NCI-H226 (cell line): ENCODE measurements around the gene MTA1.

Source experiments
- DNase-seq: peaks from one replicate; pipeline ENCODE4 v3.0.0-alpha.2; 2015

Gene MTA1

DNA sequence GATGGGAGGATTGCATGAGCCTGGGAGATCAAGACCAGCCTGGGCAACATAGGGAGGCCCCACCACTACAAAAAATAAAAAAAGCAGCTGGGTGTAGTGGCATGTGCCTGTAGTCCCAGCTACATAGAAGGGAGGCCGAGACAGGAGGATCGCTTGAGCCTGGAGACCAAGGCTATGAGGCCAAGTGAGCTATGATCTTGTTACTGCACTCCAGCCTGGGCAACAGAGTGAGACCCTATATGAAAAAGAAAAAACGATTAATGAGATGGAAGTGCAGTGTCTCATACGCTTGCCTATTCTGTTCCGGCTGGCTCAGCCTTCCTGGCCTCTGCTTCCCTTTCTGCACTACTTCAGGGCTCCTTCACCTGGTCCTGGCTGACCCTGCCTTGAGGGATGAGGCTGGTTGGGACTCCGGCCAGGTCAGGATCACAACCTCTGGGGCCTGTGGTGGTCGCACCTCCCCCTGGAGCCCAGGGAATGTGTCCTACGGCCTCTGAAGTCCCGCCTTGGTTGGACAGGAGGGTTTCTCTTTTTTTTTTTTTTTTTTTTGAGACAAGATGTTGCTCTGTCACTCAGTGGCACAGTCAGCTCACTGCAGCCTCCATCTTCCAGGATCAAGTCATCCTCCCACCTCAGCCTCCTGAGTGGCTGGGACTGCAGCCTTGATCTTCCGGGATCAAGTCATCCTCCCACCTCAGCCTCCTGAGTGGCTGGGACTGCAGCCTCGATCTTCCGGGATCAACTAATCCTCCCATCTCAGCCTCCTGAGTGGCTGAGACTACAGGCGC, 82.1 kb downstream of the MTA1 start:
- no peak for DNase-seq

DNA sequence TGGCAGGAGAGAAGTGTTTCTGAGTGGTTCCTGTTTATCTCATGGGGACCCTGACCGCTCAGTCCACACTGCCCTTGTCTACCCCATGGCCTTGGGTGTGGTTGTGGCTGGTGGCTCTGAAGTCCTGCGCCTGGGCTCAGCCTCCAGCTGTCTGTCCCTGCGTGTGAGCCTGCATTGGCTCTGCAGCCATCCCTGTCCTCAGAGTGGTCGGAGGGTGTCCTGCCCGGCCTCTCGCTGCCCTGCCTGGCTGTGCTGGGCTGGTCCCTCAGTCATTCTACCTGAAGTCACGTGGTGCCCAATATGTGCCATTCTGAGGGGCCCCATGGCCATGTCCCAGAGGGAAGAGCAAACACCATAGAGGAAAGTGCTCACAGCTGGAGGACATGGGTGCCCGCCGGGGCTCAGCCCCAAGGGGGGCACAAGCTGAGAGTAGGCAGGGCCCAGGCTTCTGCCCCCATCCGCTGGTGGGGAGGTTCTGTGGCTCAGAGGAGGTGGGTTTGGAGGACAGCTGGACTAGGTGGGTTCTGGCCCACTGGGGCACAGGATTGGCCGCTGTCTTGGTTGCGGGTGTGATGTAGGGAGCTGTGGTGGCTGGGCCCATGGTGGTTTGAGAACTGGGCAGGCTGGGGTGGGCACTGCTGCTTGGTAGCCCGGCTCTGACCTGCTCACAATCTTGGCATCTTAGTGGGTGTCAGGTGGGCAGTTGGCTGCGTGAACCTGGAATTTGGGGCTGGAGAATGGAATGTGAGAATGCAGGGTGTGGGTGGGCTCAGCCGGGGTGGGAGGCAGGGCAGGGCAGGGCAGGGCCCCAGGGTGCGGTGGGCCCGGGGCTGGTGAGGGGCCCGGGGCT, 83.0 kb downstream of the MTA1 start:
- no peak for DNase-seq

DNA sequence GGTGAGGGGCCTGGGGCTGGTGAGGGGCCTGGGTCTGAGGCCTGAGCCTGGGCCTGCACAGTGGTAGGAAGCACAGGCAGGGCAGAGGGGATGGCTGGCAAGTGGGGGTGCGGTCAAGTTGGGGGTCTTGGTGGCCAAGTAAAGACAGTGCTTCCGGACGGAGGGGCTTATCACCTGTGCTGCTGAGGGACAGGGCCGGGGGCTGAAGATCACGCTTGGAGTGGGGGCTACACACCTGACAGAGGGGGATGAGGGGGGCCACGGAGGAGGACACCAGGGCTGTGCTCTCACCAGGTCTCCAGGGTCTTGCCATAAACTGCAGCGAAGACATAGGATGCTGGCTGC, 83.6 kb downstream of the MTA1 start:
- DNase-seq = no peak

DNA sequence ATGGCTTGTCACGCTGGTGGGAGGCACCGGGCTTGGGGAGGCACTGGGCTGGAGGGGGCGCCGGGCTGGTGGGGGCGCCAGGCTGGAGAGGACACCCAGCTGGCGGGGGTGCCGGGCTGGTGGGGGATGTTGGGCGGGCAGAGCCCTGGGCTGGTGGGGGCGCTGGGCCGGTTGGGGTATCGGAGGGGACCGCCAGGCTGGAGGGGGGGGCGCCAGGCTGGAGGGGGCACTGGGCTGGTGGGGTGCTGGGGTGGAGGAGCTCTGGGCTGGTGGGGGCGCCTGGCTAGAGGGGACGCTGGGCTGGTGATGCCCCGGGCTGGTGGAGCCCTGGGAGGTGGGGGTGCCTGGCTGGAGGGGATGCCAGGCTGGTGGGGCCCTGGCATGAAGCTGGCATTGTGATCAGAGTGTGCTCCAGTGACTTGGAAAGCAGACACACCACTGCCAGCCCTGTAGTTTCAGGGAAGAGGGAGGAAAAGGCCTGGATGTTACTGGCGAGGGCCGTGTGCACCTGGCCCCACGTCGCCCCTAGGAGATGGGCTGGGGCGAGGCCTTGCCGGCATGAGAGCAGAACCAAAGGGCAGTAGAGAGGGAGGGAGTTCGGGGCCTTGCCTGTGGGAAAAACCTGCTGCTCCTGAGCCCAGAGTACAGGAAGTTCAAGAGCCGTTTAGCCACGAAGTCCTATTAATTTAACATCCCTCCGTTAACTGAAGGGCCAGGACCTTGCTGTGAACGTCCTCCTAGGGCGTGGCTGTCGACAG, 84.5 kb downstream of the MTA1 start:
- DNase-seq = no peak

DNA sequence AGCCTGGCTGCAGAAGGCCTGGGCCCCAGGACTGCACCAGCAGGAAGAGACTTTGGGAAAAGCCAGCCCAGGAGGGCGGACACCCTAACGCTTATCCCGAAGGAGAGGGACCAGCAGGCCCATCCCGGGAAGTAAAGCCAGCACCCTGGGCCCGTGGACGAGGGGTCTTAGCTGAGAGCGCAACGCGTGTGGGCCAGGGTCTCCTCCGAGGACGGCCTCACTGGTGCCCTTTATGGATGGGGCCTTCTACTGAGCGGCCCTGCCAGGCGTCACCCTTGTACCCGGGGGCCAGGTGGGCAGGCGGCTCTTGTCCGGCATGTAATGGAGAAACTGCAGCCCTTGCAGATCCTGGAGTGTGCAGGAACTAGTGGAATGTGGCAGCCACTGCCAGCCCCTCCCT, 85.5 kb downstream of the MTA1 start:
- no peak for DNase-seq

DNA sequence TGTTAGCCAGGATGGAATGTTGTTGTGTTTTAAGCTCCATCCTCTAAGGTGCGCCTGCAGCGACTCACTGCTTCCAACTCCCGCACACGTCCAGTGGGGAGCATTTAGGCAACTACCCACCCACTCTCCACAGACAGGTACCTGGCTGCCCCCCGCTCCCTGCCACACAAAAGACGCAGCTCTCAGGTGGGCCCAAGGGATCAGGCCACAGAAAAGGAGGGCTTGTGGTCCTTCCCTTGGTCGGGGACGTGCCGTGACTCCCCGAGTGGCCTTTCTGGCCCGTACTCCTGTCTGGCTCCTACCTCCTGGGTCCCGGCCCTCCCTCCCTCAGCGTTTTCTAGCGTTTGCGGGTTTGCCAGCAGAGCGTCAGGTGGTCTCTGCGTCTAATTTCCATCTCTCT, 87.6 kb downstream of the MTA1 start:
- DNase-seq = no peak

DNA sequence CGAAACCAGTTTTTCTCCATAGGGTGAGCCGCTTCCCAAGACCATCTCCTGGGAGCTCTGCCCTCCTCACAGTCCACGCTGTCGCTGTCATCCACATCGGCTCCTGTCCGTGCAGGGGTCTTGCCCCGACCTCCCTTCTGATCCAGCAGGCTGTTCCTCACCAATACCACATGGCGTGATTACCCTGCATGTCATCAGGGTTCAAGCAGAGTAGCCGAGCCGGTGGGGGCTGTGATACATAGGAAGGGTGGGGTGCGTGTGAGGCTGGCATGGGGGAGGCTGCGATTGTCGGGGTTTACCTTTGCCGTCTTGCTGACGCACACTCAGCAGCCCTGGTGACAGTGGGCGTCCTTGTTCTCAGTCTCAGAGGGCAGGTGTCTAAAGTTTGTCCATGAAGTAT, 88.4 kb downstream of the MTA1 start:
- no peak for DNase-seq

DNA sequence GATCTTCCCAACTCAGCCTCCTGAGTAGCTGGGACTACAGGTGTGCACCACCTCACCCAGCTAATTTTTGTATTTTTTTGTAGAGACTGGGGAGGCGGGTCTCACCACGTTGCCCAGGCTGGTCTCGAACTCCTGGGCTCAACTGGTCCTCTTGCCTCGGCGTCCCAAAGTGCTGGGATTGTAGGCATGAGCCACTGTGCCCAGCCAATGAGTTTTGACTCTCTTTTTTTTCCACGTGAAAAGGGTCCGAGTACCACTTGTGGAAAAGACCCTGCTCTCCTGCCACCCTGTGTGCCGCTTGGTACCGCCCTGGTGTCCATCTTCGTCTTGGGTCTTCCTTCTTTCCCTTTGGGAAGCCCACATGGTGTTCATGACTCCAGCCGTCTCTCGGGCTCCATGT, 89.0 kb downstream of the MTA1 start:
- DNase-seq = no peak

DNA sequence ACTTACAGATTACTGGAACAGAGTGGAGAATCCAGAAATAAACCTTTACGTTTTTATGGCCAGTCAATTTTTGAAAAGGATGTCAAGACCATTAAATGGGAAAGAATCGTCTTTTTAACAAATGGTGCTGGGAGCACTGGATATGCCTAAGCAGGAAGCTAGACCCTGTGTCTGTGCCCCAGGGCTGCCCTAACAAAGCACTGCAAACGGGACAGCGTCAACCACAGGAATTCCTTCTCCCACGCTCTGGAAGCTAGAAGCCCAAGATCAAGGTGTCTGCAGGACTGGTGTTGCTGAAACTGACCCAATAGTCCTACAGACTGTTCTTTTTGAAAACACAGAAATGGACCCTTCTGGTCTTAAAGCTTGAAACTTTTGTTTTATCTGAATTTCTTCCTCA, 97.5 kb downstream of the MTA1 start:
- DNase-seq = no peak

DNA sequence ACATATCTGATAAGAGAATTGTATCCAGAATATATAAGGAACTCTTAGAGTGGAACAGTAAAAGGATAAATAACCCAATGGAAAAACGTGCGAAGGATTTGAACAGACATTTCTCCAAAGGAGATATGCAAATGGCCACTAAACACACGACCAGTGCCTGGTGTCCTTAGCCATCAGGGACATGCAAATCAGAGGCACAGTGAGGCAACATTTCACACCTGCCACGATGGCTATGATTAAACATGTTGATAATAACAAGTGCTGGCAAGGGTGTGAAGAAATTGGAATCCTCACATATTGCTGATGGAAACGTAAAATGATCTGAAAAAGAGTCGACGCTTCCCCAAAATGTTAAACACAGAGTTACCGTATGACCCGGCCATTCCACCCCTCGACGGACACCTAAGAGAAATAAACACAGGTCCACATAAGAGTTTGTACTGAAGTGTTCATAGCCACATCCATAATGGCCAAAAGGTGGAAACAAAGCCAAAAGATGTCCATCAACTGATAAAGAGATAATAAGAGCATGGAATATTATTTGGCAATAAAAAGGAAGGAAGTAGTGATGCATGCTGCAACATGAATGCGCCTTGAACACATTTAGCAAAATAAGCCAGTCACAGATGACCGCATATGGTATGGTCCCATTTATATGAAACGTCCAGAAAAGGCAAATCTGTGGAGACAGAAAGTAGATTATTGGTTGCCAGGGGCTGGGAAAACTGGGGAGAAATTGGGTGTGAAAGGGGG, 100.5 kb downstream of the MTA1 start:
- no peak for DNase-seq
